ENCODE data around the gene PRPH.
A peak's percentile ranks its signal among the peaks of the same experiment; 100 is the strongest.
"Not testable (repeated sequence)": the region's sequence is repeated elsewhere in the genome, so short reads cannot be mapped to it uniquely, and the experiment has no call there.

PRPH gene

DNA sequence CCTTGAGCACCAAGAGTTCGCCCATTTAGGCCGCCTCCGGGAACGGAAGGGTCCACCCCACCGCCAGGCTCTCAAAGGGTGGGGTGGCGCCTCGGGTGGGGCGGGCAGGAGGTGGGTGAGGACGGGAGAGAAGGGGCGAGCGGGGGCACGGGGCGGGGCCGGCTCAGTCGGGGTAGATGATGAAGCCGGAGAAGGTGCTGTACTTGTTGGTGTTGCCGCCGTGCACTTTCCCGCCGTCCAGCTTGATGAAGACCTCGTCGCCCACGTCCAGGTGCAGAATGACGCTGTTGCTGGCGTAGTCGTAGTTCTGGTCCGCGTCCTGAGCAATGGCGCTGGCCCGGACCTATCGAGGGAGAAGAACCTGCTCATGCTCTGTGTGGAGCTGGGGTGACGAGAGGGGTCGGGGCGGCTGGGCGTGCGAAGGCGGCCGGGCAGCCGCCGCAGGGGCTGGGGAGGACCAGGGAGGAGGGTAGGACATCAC lies 38.0 kb downstream of the PRPH start:
- no peak for DNase-seq (ENCODE audit: low read depth in 2 of 2)

DNA sequence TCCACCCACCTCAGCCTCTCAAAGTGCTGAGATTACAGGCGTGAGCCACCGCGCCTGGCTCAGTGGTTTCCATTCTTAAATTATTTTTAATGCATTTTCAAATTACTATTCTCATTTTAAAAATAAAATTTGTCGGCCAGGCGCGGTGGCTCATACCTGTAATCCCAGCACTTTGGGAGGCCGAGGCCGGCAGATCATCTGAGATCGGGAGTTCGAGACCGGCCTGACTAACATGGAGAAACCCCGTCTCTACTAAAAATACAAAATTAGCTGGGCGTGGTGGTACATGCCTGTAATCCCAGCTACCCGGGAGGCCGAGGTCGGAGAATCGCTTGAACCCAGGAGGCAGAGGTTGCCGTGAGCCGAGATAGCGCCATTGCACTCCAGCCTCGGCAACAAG lies 38.8 kb downstream of the PRPH start:
- not testable (repeated sequence) for DNase-seq (ENCODE audit: low read depth in 2 of 2)

DNA sequence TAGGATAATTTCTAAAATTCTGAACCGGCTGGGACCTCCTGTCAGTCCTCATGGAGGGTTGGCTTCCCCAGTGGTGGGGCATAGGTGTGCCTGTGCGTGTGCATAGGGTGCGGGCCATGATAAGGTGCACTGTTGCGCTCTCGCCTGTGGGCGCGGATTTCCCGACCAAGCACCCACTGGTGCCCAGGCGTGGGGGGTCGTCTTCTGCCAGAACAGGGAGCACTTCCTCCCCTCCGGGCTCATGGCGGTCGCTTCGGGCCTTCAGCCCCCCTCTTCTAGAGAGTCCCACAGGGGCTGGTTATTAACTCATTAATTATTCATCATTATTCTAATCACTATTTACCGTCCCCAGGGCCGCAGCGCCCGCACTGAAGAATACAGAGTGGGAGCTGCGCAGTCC lies 39.3 kb downstream of the PRPH start:
- no peak for DNase-seq (ENCODE audit: low read depth in 2 of 2)

DNA sequence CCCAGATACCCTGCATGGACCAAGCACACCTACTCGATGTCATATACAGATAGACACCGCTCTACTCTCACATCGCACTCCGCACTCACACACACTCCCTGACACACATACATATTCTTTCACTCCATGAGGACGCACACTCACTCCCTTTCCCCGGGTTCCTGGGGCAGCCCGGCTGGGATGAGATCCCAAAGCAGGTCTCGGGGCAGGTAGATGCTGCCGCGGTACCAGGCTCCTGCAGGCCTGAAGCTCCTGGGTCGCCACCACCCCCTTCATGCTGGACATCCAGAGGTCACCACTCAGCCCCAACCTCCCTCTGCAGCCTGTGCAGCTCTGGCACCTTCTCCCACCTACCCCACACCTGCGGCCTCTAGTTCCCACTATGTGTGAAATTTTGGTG lies 39.7 kb downstream of the PRPH start:
- DNase-seq (ENCODE audit: low read depth in 2 of 2): no peak

DNA sequence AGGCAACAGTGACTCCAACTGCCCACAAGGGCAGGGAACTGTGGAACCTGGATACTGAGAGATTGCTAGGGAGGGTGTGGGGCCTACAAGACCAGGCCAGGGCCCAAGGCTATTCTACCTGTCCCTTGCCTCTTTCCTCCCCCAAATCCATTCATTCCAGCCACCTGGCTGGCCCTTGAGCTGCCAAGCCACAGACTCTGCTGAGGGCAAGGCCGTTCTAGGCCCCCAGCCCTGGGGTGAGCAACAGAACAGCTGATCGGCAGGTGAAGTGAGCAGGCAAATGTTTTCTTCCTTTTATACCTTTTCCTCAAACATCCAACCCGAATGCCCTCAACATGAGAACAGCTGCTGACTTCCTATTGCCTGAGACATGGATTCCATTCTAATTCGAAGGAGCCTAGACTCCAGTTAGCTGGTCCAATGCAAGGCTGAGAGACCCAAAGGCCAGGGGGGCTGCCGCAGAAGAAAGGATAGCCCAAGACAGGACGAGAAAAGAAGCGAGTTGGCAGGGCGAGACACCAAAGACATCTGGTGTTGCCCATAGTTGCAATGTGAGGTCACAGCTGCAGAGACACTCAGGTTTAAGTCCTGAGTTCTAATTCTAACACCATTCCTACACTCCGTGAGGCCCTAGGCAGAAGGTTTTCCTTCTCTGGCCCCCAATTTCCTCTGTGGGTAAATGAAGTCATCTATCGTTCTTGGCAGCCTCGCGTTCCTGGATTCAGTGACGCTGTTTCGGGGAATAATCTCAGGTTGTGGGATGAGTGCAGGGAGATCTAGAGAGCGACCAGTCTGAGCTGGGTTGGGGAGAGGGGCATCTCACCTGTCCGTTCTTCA lies 40.4 kb downstream of the PRPH start:
- DNase-seq (ENCODE audit: low read depth in 2 of 2): no peak

DNA sequence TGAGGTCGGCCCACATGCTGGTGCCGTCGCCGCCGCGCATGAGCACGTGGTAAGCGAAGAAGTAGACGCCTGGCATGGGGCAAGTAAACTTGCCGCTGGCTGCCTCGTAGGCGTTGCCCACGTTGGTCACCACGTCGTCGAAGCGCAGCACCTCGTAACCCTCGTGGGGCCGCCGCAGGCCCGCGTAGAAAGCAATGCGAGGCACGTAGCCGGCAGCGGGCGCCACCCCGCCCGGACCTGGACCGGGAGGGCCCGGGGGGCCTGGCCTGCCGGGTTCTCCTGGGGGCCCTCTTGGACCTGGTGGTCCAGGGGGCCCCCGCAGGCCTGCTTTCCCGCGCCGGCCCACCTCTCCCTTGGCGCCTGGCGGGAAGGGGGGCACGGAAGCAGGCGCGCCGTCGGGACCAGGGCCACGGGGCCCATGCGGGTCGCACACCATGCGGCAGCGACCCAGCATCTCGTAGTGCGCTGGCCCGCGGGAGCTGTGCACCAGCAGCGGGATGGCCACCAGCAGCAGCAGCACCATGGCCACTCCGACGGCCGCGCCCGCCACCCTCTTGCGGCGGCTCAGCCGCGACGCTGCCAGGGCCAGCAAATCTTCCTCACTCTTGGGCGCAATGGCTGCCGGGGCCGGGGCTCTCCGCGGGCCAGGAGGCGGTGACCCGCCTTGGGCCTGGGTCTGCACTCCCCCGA lies 41.2 kb downstream of the PRPH start:
- no peak for DNase-seq (ENCODE audit: low read depth in 2 of 2)

DNA sequence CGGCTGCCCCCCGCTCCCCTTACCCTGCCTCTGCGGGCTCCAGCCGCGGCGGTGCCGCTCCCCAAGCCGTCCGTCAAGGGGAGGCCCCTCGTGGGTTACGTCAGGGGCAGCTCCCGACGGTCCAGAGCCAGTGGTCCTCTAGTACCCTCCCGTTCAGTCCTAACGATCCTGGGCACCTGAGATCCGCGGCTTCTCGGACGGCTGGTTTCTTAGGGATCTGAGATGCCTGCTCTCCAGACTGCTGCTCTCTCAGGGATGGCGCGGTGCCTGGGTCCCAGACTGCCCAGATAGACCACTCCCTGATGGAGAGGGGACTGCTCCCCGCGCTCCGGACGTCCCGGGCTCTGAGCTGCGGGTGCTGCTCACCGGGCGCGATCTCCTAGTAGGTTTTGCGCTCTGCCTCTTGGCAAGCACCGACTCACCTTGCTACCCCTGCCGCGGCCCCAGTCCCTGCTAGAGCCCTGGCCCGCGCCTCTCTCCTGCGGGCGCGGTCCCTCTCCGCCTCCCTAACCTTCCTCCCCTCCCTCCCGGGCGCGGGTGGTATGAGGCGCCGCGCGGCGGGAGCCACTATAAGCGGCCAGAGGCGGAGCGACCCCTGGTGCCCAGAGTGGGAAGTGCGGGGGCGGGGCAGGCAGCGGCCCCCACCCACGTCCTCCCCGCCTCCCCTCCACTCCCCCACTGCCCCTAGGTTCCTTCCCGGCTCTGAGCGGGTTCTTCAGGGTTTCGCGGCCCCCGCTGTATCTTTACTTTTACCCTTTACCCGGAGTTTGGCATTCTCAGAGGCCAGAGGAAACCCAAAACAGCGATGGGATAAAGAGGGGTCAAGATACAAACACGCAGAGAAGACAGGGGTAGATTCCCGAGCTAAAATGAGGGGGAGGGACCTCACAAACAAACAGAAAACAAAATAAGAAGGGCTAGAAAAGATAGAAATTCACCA lies 42.0 kb downstream of the PRPH start, which contains the start of gene C1QL4:
Gene C1QL4 (minus strand): TSS at position 544 of the 940 bp plus-strand sequence. CDS start 711 bp downstream, outside the sequence.
- DNase-seq (ENCODE audit: low read depth in 2 of 2): peak; percentile 72 to 73

DNA sequence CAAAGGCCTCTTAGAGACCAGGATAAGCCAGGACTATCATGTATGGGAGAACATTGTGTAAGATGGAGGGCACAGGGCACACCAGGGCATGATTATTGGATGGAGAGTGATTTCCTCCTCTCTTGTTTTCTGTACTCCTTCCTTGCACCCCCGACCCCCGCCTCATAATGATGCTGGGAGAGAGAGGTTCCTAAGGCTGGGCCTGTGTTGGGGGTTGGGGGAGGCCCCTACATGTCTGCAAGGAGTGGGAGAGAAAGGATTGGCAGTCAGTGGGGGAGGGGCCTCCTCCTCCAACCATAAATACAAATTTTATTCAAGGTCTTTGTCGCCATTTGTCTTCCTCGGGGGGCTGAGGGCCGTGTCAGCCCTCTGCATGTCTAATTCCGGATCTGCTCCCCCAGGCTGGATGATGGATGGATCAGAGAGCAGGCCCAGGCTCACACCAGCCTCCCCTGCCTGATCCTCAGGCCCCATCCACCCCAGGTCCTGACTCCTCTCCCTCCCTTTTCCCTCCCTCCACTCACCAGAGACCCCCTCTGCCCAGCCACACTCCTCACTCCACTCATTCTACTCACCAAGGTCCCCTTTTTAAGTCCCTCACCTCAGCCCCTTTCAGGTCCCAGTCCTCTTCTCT lies 44.0 kb downstream of the PRPH start:
- no peak for DNase-seq (ENCODE audit: low read depth in 2 of 2)

DNA sequence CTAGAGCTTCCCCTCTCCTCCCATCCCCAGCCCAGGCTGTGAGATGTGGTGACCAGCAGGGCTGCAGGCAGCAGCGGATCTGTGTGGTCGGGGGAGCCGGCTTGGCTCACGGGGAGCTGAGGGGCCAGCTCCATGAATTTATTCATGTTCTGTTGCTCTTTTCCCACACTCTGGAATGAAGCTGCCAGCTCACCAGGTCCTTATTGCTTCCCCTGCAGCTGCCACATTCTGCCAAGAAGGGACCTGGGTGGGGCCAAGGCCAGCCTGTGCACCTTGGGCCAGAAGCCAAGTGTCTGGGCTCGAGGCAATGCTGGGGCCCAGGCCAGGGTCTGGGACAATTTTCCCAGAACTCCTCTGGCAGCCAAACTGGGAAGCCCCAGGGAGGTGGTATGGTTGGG lies 44.5 kb downstream of the PRPH start:
- DNase-seq (ENCODE audit: low read depth in 2 of 2): no peak

DNA sequence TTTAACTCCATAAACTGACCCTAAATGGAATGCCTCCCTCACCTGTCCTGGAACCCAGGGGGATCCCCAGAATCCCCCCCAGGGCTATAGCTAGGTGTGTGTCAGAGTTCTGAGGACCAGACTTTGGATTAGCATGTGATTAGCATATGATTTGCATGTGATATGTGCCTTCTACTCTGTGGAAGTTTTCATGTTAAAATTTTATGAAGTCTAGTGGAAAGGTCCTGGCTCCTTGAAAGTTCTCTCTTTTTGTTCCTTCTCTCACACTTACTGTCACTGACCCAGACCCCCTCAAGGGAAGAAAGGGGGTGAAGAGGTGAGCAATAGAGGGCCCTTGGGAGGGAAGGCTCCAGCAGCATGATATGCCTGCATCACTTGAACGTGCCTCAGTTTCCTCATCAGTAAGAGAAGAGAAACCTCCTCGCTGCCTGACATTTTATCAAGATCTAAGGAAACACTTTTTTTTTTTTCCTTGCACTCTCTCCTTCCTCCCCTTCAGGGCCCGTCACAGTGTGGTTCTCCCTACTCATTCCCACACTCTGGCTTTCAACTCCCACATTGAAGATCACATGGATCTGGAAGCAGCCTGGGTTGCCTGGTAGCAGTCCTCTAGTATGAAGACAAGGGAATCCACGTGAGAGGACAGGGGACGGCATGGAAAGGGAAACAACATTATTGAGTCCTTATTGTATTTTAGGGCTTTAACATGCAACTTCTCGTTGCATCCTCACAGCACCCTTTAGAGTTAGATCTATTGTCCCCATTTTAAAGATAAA lies 45.3 kb downstream of the PRPH start:
- no peak for DNase-seq (ENCODE audit: low read depth in 2 of 2)

DNA sequence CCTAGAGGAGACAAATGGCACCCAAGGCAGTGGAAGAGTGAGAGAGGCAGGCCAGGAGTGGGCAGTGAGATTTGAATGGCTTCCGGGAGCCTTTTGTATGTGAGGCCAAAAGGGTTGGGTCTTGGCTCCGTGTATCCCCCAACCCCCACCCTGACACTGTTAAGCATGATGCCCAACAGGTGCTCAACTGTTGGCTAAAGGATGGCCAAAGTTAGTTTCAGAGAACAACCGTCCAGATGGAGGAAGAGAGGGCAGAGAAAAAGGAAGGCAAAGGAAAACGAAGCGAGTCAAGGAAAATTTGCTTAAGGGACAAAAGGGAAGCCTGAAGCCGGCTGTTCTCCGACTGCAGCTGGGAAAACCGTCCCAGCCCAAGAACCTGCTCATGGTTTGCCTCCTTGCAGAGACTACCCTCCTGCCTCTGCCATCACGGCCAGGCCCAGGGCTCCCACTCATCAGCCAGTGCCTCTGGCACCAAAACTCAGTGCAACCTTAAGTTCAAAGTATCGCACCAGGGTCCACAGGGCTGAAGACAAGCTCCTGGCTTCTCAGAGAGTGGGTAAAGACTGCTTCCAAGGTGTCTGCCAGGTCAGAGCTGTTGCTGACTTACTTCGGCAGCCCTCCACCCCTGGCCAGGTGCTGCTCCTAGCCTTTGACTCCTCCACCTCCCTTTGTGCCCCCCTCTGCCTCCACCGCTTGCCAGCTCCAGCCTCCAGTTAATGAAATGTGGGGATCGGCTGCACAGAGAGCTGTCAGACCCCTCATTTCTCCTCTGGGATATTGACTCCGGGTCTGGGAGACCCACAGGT lies 46.2 kb downstream of the PRPH start:
- DNase-seq (ENCODE audit: low read depth in 2 of 2): no peak

DNA sequence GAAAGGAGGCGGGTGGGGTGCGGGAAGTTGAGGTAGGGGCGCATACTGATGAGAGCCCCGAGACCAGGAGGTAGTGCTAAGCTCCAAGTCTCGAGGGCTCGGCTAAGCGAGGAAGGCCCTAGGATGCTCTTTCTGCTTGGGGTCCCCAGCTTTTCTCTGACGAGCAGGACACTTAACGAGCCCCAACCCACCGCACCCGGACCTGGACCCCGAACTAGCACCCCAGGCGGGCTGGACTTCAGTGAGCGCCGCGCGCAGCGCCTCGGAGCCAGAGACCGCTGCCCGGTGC lies 46.8 kb downstream of the PRPH start:
- no peak for DNase-seq (ENCODE audit: low read depth in 2 of 2)

DNA sequence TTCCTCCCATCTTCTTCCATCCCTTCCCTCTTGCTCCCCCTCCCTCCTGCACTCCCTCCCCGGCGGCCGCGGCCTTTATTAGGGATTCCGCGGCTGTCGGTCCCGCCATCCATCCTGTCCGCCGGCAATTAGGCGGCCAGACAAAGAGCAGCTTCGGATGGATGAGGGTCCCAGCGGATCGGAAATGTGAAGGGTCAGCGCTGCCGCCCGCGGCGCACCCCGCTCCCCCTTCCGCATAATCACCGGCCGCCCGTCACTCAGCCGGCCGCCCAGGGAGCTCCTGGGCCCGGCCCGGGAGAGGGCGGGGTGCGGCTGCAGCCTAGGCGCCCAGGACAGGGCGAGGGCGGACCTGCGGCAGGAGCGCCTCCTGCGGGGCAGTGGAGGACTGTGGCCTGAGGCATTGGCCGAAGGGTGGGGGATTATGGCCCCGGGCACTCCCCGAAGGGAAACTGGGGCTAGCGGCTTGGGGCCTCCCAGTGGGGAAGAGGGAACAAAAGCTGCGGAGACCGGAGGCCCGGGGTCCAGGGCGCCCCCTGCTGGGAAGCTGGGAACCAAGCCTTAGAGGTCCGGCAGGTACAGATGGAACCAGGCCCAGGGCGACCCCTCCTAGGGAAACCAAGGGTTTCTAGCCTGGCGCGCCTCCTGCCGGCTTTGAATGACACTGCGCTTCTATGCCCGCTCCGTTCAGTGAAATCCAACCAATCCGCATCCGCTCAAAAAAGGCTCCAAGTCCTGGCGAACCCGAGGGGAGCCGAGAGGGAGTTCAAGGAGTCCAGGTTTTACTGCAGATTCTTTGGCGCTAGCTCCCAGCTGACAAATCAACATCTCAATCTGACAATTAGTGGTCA lies 47.3 kb downstream of the PRPH start:
- no peak for DNase-seq (ENCODE audit: low read depth in 2 of 2)

DNA sequence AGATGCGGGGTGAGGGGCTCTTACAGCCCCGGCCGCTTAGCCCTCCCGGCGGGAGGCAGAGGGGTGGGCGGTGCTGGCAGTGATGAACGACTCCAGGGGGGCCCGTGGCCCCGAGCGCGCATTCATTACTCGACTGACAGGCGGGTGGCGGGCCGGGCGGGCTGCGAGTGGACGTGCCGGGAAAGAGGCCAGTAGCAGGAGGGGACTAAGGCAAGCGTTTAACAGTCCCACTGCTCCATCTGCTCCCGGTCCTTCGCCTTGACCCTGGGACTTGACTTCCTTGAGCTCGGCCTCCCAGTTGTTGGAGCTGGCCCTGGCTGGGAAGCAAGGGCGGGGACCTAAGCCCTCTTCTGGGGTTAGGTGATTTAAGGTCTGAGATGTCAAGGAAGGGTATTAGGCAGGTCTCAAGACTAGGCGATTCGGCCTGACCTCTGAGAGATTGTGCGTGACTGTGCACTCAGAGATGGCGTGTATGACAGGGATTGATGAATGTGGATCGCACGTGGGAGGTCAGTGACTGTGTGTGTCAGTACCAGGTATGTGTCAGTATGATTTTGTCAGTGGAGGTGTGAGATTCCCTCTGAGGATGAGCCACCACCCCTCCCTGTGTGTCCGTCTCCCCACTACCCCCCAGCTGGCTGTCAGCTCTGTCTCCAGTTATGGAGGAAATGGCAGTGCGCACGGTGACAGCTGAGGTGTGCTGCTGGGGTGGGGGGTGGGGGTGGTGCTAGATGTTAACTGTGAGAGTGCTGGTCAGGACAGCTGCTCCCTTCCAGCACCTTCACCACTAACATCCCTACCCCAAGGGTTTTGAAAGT lies 48.2 kb downstream of the PRPH start:
- peak in 1 of 2 donors; percentile 51 for DNase-seq (ENCODE audit: low read depth in 2 of 2)

DNA sequence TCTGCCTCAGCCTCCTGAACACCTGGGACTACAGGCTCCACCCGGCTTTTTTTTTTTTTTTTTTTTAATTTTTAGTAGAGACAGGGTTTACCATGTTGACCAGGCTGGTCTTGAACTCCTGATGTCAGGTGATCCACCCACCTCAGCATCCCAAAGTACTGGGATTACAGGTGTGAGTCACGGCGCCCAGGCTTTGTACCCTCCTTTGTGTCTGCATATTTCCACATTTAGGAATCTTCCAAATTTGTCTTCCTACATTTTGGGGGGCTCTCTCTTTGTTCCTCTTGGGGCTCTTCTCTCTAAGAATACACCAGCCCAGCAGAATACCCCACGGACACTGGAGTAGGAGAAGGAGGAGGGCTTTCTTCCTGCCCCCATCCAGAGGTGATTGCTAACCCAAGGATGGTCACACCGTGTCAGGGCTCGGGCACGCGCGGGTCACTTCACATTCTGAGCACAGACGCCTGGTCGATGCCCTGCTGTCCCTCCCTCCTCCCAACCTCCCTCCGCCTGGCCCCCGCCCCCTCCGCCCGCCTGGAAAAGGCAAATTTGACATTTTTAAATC lies 49.6 kb downstream of the PRPH start:
- no peak for DNase-seq (ENCODE audit: low read depth in 2 of 2)

DNA sequence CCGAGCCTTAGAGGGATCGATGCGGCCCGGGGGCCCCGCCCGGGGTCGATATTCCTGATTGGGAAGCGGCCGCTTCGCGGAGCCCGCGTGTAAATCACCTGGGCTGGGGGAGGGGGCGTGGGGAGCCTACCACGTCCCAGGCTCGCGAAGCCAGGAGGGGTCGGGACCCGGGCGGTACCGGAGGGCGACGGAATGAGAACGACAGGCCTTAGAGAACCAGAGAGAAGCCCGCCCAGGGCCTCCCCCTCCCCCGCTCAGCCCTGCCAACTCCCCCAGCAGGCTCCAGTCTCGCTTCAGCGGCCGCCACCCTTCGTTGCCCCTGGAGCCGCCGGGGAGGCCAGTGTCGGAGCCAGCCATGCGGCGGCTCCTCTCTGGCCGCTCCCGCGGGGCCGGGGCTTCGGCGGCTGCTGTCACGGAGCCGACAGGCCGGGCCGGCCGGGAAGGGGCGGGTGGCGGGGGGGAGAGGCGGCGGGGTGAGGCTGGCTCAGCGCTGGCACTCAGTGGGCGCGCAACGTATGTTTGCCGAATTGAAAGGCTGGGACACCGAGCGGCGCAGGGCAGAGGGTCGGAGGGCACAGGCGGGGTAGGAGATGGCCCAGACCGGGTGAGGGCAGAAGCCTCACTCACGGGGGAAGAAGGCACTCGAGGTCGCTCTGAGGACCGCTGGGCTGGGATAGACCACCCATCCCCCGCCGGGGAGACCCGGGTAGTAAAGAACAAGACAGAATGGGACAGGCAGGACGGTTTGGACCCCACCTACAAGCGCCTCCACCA lies 50.3 kb downstream of the PRPH start:
- no peak for DNase-seq (ENCODE audit: low read depth in 2 of 2)

All from stimulated activated CD8-positive, alpha-beta memory T cell treated with anti-CD3 and anti-CD28 coated beads, Interleukin-15, amount 100 ng/mL, for 4 hours (primary cell).